ENCODE data around the gene TSEN54. TPM values are rescaled to one million over a fixed set of nuclear protein-coding genes. Genes with fewer than 3 reads are reported as not detected.

The TSEN54 gene
- total and polyA plus RNA-seq, 8 donors = 15.8 to 54.0 (median 38.9) TPM

GRCh38 chr17:75531721-75532072 lies 15.4 kb downstream of the TSEN54 start:
- ATAC-seq (peak; percentile 80), DNase-seq (peak in 1 of 4 donors; percentile 68)
- H3K27ac ChIP-seq = peak overlapping the region; percentile 73 to 77
- peaks cover 4 to 18% of the 10 kb centered on the region in 2 donors for H3K4me1 ChIP-seq
- intact Hi-C loops (cut with DNase I) = no loop called here
- H3K9me3 ChIP-seq = no peaks in the 10 kb centered on the region
- no peak overlapping the region for H3K4me3 ChIP-seq
- H3K36me3 ChIP-seq = peaks cover 0 to 9% of the 10 kb centered on the region in 2 donors
- H3K27me3 ChIP-seq = peaks cover 0 to 2% of the 10 kb centered on the region in 2 donors
- TF ChIP-seq CTCF (IDR thresholded peaks at IDR 0.05) = no peak

DNA sequence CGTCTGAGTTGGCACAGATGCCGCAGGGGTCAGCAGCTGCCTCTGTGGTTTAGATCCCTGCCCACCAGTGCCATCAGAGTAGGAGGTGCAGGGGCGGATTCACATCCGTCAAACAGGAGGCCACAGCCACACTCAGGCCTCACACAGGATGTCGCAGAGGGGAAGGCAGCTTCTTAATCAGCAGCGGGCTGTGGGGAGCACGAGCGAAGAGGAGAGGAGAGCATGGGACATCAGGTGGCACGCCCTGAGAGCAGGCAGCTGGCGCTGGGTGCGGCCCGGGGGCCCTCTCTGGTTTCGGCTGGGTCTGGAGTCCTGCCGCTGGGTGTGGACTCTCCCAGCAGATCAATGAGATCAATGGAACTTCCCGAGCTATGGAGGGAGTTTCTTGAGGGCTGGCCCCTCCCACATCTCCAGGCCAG lies 18.8 kb downstream of the TSEN54 start:
- Histone ChIP-seq H3K36me3 (peaks cover 0 to 9% of the 10 kb centered on the region in 2 donors), H3K27ac (peak overlapping the region; percentile 46 to 72), H3K9me3 (no peaks in the 10 kb centered on the region), H3K27me3 (no peaks in the 10 kb centered on the region), H3K4me3 (no peak overlapping the region), H3K4me1 (peaks cover 4 to 17% of the 10 kb centered on the region in 2 donors)
- intact Hi-C loops (cut with DNase I) = no loop called here
- peak in 1 of 4 donors; percentile 72 for DNase-seq
- TF ChIP-seq CTCF (IDR thresholded peaks at IDR 0.05) = no peak
- ATAC-seq = peak; percentile 1

- Histone ChIP-seq H3K36me3 (peaks cover 0 to 9% of the 10 kb centered on the region in 2 donors), H3K27me3 (no peaks in the 10 kb centered on the region), H3K9me3 (no peaks in the 10 kb centered on the region), H3K27ac (peak overlapping the region; percentile 46 to 72), H3K4me3 (no peak overlapping the region), H3K4me1 (peaks cover 4 to 13% of the 10 kb centered on the region in 2 donors)
- intact Hi-C loops (cut with DNase I) = no loop called here
- no peak for TF ChIP-seq CTCF (IDR thresholded peaks at IDR 0.05)
- ATAC-seq (no peak), DNase-seq (no peak)
These were observed 19.5 kb downstream of the TSEN54 start for GRCh38 chr17:75535871-75536270.

GRCh38 chr17:75536366-75536765 lies 20.0 kb downstream of the TSEN54 start:
- DNase-seq = no peak
- no peak for TF ChIP-seq CTCF (IDR thresholded peaks at IDR 0.05)
- Histone ChIP-seq H3K4me1 (peaks cover 0 to 10% of the 10 kb centered on the region in 2 donors), H3K27me3 (no peaks in the 10 kb centered on the region), H3K4me3 (no peak overlapping the region), H3K9me3 (no peaks in the 10 kb centered on the region), H3K36me3 (peaks cover 0 to 9% of the 10 kb centered on the region in 2 donors), H3K27ac (peak overlapping the region; percentile 46 to 72)
- peak; percentile 42 for ATAC-seq
- intact Hi-C loops (cut with DNase I) = no loop called here

DNA sequence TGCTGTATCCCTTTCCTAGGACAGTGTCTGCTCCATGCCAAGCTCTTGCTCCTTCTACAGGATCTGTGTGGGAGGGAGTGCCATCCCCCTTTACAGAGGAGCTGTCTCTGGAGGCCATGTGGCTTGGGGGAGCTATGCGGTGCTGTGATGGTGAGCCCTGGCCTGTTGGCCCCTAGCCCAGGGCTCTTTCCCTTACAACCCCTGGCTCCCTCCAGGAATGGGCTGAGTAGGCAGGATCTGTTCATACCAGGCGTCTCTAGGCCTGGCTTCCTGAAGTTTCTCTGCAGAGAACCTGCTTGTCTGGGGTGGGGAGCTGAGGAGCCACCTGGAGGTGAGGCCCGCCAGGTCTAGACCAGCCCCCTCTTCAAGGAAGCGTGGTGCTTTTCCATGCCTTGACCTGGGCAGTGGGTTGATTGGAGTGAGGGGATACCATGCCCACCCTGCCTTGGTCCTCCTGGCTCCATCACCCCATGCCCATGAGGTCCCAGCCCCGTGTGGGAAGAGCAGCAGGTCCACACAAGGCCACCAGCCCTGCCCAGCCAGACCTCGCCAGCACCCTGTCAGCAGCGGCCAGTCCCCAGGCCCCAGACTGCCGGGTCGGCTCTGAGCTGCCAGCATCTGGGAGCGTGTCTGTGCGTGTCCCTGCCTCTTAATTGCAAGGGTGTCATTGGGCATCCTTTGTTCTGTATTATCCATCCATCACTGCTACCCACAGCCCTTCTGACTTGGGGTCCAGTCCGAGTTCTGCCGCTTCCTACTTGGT lies 23.8 kb downstream of the TSEN54 start:
- TF ChIP-seq CTCF (IDR thresholded peaks at IDR 0.05) = no peak
- ATAC-seq = no peak
- intact Hi-C loops (cut with DNase I) = no loop called here
- Histone ChIP-seq H3K27ac (no peak overlapping the region), H3K4me1 (peaks cover 5 to 7% of the 10 kb centered on the region in 2 donors), H3K4me3 (no peak overlapping the region), H3K9me3 (no peaks in the 10 kb centered on the region), H3K36me3 (peaks cover 0 to 8% of the 10 kb centered on the region in 2 donors), H3K27me3 (no peaks in the 10 kb centered on the region)
- no peak for DNase-seq

Measured in left lung (tissue), 10 donors.